HS-27A (cell line): ENCODE data around the gene NUDT6.
A peak's percentile ranks its signal among the peaks of the same experiment; 100 is the strongest.
"Not testable (repeated sequence)": the region's sequence is repeated elsewhere in the genome, so short reads cannot be mapped to it uniquely, and the experiment has no call there.

Experiments used
- DNase-seq: peaks from one replicate; pipeline ENCODE4 v3.0.0-alpha.2; 2012; ENCODE audit warnings: low read depth, missing footprints

NUDT6 gene

GRCh38 chr4:122875949-122876348 lies 46.4 kb downstream of the NUDT6 start:
- DNase-seq, result no peak

- peak; percentile 63 for DNase-seq
Observed at GRCh38 chr4:122873821-122874593, 48.4 kb downstream of the NUDT6 start.

GRCh38 chr4:122873146-122873545 lies 49.3 kb downstream of the NUDT6 start:
- no peak for DNase-seq

GRCh38 chr4:122868235-122868634 lies 54.2 kb downstream of the NUDT6 start:
- DNase-seq, result not testable (repeated sequence)

GRCh38 chr4:122865425-122865824 lies 57.0 kb downstream of the NUDT6 start:
- no peak for DNase-seq

GRCh38 chr4:122863639-122864038 lies 58.8 kb downstream of the NUDT6 start:
- DNase-seq, result no peak

GRCh38 chr4:122861172-122861943 lies 61.0 kb downstream of the NUDT6 start:
- DNase-seq, result no peak

- DNase-seq, result no peak
Observed at GRCh38 chr4:122858705-122859104, 63.7 kb downstream of the NUDT6 start.

GRCh38 chr4:122857160-122857559 lies 65.2 kb downstream of the NUDT6 start:
- DNase-seq, result no peak

GRCh38 chr4:122855353-122855890 lies 67.0 kb downstream of the NUDT6 start:
- DNase-seq, result no peak

- DNase-seq, result no peak
Observed at GRCh38 chr4:122854447-122855352, 67.7 kb downstream of the NUDT6 start.

GRCh38 chr4:122851568-122851967 lies 70.8 kb downstream of the NUDT6 start:
- DNase-seq, result no peak

GRCh38 chr4:122849789-122850188 lies 72.6 kb downstream of the NUDT6 start:
- DNase-seq, result not testable (repeated sequence)

GRCh38 chr4:122847931-122848330 lies 74.5 kb downstream of the NUDT6 start:
- no peak for DNase-seq

- DNase-seq, result no peak
Observed at GRCh38 chr4:122845760-122846159, 76.6 kb downstream of the NUDT6 start.

GRCh38 chr4:122845066-122845465 lies 77.3 kb downstream of the NUDT6 start:
- no peak for DNase-seq

- DNase-seq, result not testable (repeated sequence)
Observed at GRCh38 chr4:122844391-122844790, 78.0 kb downstream of the NUDT6 start.

- no peak for DNase-seq
Observed at GRCh38 chr4:122842984-122843531, 79.3 kb downstream of the NUDT6 start.
